ENCODE data around the gene NRG2. TPM values are rescaled to one million over a fixed set of nuclear protein-coding genes. Genes with fewer than 3 reads are reported as not detected.

The NRG2 gene
- total and polyA plus RNA-seq, 2 donors (not counting 3 experiments of a cell fraction or from before 2014, with no cell fraction given) = 0.26 to 0.42 TPM

GRCh38 chr5:140051950-140052349, 8.9 kb upstream of the NRG2 start:
- no TSS peak for BruUV-seq (replicated peaks)
- ChIA-PET CTCF (no interaction called here), POLR2A (no interaction called here)
- no peaks in the 10 kb centered on the region for H3K36me3 ChIP-seq (ENCODE audit: control insufficient read depth in 2 of 2, extremely low read depth in 1 of 2, insufficient read depth in 2 of 2, low read length in 2 of 2)
- H3K4me1 ChIP-seq (ENCODE audit: control insufficient read depth, extremely low read depth, insufficient read depth, low read length) = peaks cover 16% of the 10 kb centered on the region
- H3K9me3 ChIP-seq (replicated peaks; ENCODE audit: control insufficient read depth, insufficient read depth, low read length) = no peaks in the 10 kb centered on the region
- H2AFZ ChIP-seq (ENCODE audit: low read depth, low read length) = no peak overlapping the region
- DNase-seq (ENCODE audit: low read depth, low spot score) = no peak
- no peaks in the 10 kb centered on the region for H3K79me2 ChIP-seq (ENCODE audit: control insufficient read depth, insufficient read depth, low read length)
- TF ChIP-seq POLR2A (IDR thresholded peaks at IDR 0.05; ENCODE audit: low read depth, low read length) (no peak), MAX (IDR thresholded peaks at IDR 0.05; ENCODE audit: insufficient read depth, insufficient read length) (no peak), FOS (IDR thresholded peaks at IDR 0.05; ENCODE audit: borderline replicate concordance, insufficient read depth, low read length) (no peak), MYC (IDR thresholded peaks at IDR 0.05; ENCODE audit: low read depth, low read length) (no peak), CTCF (IDR thresholded peaks at IDR 0.05; ENCODE audit: extremely low read depth in 1 of 2, insufficient read depth in 1 of 2, low read depth in 1 of 2, low read length in 2 of 2) (no peak), POLR2AphosphoS5 (IDR thresholded peaks at IDR 0.05; ENCODE audit: insufficient read depth, low read depth, low read length) (no peak)
- no peak overlapping the region for H3K9ac ChIP-seq (replicated peaks; ENCODE audit: extremely low read depth, insufficient read depth, low read length)
- FAIRE-seq = no peak
- intact Hi-C loops (cut with micrococcal nuclease) (no loop called here), dilution Hi-C loops (cut with MboI; ENCODE audit: extremely low pct_ligation_motif_present, low sequenced_read_pairs) (no loop called here)
- H3K4me2 ChIP-seq (ENCODE audit: insufficient read depth, low read length) = no peak overlapping the region
- peaks cover 2 to 17% of the 10 kb centered on the region in 2 experiments for H3K27me3 ChIP-seq (ENCODE audit: control insufficient read depth in 2 of 2, insufficient read depth in 2 of 2, low read length in 2 of 2)
- no peaks in the 10 kb centered on the region for H3K9me1 ChIP-seq (replicated peaks; ENCODE audit: control insufficient read depth, extremely low read depth, insufficient read depth, low read length)
- no peak overlapping the region for H3K27ac ChIP-seq (ENCODE audit: insufficient read depth, low read depth, low read length)
- H3K4me3 ChIP-seq (replicated peaks in 1 of 3; ENCODE audit: insufficient read depth in 1 of 3, low read depth in 1 of 3, low read length in 3 of 3) = no peak overlapping the region
- no peaks in the 10 kb centered on the region for H4K20me1 ChIP-seq (replicated peaks; ENCODE audit: control insufficient read depth, extremely low read depth, insufficient read depth, low read length)

GRCh38 chr5:140049713-140050112, 6.6 kb upstream of the NRG2 start:
- intact Hi-C loops (cut with micrococcal nuclease) (no loop called here), dilution Hi-C loops (cut with MboI; ENCODE audit: extremely low pct_ligation_motif_present, low sequenced_read_pairs) (no loop called here)
- CTCF ChIA-PET = interaction anchor here (0.6 to 1.9 kb wide), 3 partner anchors 11 to 96 kb away, joined by 3 to 5 read pairs (median 4); no protein-coding TSS in a partner anchor

More at GRCh38 chr5:140049713-140050112, 6.6 kb upstream of the NRG2 start:
- BruUV-seq (replicated peaks) = no TSS peak
- Histone ChIP-seq H4K20me1 (replicated peaks; ENCODE audit: control insufficient read depth, extremely low read depth, insufficient read depth, low read length) (no peaks in the 10 kb centered on the region), H3K9me3 (replicated peaks; ENCODE audit: control insufficient read depth, insufficient read depth, low read length) (no peaks in the 10 kb centered on the region), H3K4me2 (ENCODE audit: insufficient read depth, low read length) (no peak overlapping the region), H3K4me3 (replicated peaks in 1 of 3; ENCODE audit: insufficient read depth in 1 of 3, low read depth in 1 of 3, low read length in 3 of 3) (no peak overlapping the region), H3K9me1 (replicated peaks; ENCODE audit: control insufficient read depth, extremely low read depth, insufficient read depth, low read length) (no peaks in the 10 kb centered on the region), H3K79me2 (ENCODE audit: control insufficient read depth, insufficient read depth, low read length) (no peaks in the 10 kb centered on the region), H3K27ac (ENCODE audit: insufficient read depth, low read depth, low read length) (no peak overlapping the region), H3K27me3 (ENCODE audit: control insufficient read depth in 2 of 2, insufficient read depth in 2 of 2, low read length in 2 of 2) (peaks cover 3 to 12% of the 10 kb centered on the region in 2 experiments), H3K4me1 (ENCODE audit: control insufficient read depth, extremely low read depth, insufficient read depth, low read length) (peaks cover 13% of the 10 kb centered on the region), H2AFZ (ENCODE audit: low read depth, low read length) (no peak overlapping the region), H3K9ac (replicated peaks; ENCODE audit: extremely low read depth, insufficient read depth, low read length) (no peak overlapping the region), H3K36me3 (ENCODE audit: control insufficient read depth in 2 of 2, extremely low read depth in 1 of 2, insufficient read depth in 2 of 2, low read length in 2 of 2) (no peaks in the 10 kb centered on the region)
- DNase-seq (ENCODE audit: low read depth, low spot score) = no peak
- no peak for FAIRE-seq
- TF ChIP-seq MAX (IDR thresholded peaks at IDR 0.05; ENCODE audit: insufficient read depth, insufficient read length) (no peak), GATA2 (IDR thresholded peaks at IDR 0.05; ENCODE audit: insufficient read depth, insufficient read length, low read depth, low read length) (no peak), POLR2A (IDR thresholded peaks at IDR 0.05; ENCODE audit: low read depth, low read length) (no peak), FOS (IDR thresholded peaks at IDR 0.05; ENCODE audit: borderline replicate concordance, insufficient read depth, low read length) (no peak), CTCF (IDR thresholded peaks at IDR 0.05; ENCODE audit: extremely low read depth in 1 of 2, insufficient read depth in 1 of 2, low read depth in 1 of 2, low read length in 2 of 2) (no peak), POLR2AphosphoS5 (IDR thresholded peaks at IDR 0.05; ENCODE audit: insufficient read depth, low read depth, low read length) (no peak)
- POLR2A ChIA-PET = no interaction called here

All from endothelial cell of umbilical vein (primary cell).